GM18508 (cell line): ENCODE measurements around the gene MRPL20.
"Not testable (repeated sequence)": the region's sequence is repeated elsewhere in the genome, so short reads cannot be mapped to it uniquely, and the experiment has no call there.

Source experiments
- ATAC-seq: cut with Tn5 transposase; IDR thresholded peaks from one replicate; pipeline ENCODE4 v1.9.1; 2021; ENCODE audit warnings: moderate number of reproducible peaks; ENCODE audit not compliant: insufficient read depth, unreplicated experiment

MRPL20 gene

GRCh38 chr1:1406821-1407635, at the start of gene MRPL20:
Gene MRPL20, minus strand, starts transcription at chr1:1407293. Its CDS starts 76 bp downstream, at chr1:1407217.
- ATAC-seq = peak; percentile 51

GRCh38 chr1:1456683-1457255, 49.7 kb upstream of the MRPL20 start:
- ATAC-seq = not testable (repeated sequence)

- ATAC-seq = not testable (repeated sequence)
These were observed 48.8 kb upstream of the MRPL20 start for GRCh38 chr1:1455934-1456333.

- ATAC-seq = no peak
These were observed 48.3 kb upstream of the MRPL20 start for GRCh38 chr1:1455366-1455884.

- ATAC-seq = not testable (repeated sequence)
These were observed 47.4 kb upstream of the MRPL20 start for GRCh38 chr1:1454286-1455056.

- ATAC-seq = no peak
These were observed 45.8 kb upstream of the MRPL20 start for GRCh38 chr1:1452882-1453281.

- not testable (repeated sequence) for ATAC-seq
These were observed 45.3 kb upstream of the MRPL20 start for GRCh38 chr1:1452365-1452739.

GRCh38 chr1:1451696-1452364, 44.7 kb upstream of the MRPL20 start:
- ATAC-seq = no peak

GRCh38 chr1:1450616-1451015, 43.5 kb upstream of the MRPL20 start:
- not testable (repeated sequence) for ATAC-seq

GRCh38 chr1:1449099-1449739, 42.1 kb upstream of the MRPL20 start, which contains the start of gene ATAD3C:
Gene ATAD3C, plus strand, starts transcription at chr1:1449689. Its CDS starts 995 bp downstream, at chr1:1450684.
- no peak for ATAC-seq

- ATAC-seq = not testable (repeated sequence)
These were observed 39.5 kb upstream of the MRPL20 start for GRCh38 chr1:1446631-1447030.

GRCh38 chr1:1442069-1442770, 35.1 kb upstream of the MRPL20 start:
- no peak for ATAC-seq

- no peak for ATAC-seq
These were observed 34.2 kb upstream of the MRPL20 start for GRCh38 chr1:1441002-1441888.

GRCh38 chr1:1440262-1441001, 33.3 kb upstream of the MRPL20 start:
- no peak for ATAC-seq

GRCh38 chr1:1439546-1440261, 32.6 kb upstream of the MRPL20 start:
- no peak for ATAC-seq

- ATAC-seq = no peak
These were observed 31.7 kb upstream of the MRPL20 start for GRCh38 chr1:1438531-1439381.
